ENCODE data around the gene TMEM245. TPM values are rescaled to one million over a fixed set of nuclear protein-coding genes. Genes with fewer than 3 reads are reported as not detected.

The TMEM245 gene
- total and polyA plus RNA-seq, 2 of the 13 experiments (the other 11 are each of a cell fraction or from before 2014, with no cell fraction given): 53.5 to 55.4 TPM

DNA sequence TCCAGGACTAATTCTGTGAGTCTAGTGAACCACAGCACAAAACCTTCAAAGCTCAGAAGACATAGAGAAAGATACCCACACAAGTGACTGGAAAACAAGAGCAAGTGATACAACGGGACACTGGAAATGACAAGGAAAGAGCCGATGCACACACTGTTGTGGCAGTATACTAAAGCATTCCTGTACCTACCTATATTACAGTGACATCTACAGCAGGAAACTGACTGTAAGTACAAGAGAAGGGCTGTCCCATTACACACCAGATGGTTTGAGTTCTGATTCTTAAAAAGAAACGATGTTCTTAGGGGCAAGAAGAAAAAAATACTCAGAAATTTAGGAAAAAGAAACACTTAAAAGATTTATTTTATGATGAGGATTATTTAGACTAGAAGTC, 18.5 kb downstream of the TMEM245 start (continued):
- TF ChIP-seq, protein P1, sequence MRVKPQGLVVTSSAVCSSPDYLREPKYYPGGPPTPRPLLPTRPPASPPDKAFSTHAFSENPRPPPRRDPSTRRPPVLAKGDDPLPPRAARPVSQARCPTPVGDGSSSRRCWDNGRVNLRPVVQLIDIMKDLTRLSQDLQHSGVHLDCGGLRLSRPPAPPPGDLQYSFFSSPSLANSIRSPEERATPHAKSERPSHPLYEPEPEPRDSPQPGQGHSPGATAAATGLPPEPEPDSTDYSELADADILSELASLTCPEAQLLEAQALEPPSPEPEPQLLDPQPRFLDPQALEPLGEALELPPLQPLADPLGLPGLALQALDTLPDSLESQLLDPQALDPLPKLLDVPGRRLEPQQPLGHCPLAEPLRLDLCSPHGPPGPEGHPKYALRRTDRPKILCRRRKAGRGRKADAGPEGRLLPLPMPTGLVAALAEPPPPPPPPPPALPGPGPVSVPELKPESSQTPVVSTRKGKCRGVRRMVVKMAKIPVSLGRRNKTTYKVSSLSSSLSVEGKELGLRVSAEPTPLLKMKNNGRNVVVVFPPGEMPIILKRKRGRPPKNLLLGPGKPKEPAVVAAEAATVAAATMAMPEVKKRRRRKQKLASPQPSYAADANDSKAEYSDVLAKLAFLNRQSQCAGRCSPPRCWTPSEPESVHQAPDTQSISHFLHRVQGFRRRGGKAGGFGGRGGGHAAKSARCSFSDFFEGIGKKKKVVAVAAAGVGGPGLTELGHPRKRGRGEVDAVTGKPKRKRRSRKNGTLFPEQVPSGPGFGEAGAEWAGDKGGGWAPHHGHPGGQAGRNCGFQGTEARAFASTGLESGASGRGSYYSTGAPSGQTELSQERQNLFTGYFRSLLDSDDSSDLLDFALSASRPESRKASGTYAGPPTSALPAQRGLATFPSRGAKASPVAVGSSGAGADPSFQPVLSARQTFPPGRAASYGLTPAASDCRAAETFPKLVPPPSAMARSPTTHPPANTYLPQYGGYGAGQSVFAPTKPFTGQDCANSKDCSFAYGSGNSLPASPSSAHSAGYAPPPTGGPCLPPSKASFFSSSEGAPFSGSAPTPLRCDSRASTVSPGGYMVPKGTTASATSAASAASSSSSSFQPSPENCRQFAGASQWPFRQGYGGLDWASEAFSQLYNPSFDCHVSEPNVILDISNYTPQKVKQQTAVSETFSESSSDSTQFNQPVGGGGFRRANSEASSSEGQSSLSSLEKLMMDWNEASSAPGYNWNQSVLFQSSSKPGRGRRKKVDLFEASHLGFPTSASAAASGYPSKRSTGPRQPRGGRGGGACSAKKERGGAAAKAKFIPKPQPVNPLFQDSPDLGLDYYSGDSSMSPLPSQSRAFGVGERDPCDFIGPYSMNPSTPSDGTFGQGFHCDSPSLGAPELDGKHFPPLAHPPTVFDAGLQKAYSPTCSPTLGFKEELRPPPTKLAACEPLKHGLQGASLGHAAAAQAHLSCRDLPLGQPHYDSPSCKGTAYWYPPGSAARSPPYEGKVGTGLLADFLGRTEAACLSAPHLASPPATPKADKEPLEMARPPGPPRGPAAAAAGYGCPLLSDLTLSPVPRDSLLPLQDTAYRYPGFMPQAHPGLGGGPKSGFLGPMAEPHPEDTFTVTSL (CRISPR knock-in tag; IDR thresholded peaks at IDR 0.05; ENCODE audit: borderline replicate concordance): no peak
- TF ChIP-seq ZNF674 (CRISPR knock-in tag; IDR thresholded peaks at IDR 0.05; ENCODE audit: low read depth) (no peak), ZNF83 (CRISPR knock-in tag; IDR thresholded peaks at IDR 0.05; ENCODE audit: borderline replicate concordance) (no peak), ZNF782 (CRISPR knock-in tag; IDR thresholded peaks at IDR 0.05; ENCODE audit: borderline replicate concordance) (no peak), ARNT2 (CRISPR knock-in tag; IDR thresholded peaks at IDR 0.05; ENCODE audit: low read depth) (no peak), FOXA1 (IDR thresholded peaks at IDR 0.05) (no peak), FOXA1 (CRISPR knock-in tag; IDR thresholded peaks at IDR 0.05) (no peak), KMT2A (CRISPR knock-in tag; IDR thresholded peaks at IDR 0.05) (no peak)

Measured in HepG2 (cell line).